HepG2 (cell line): ENCODE measurements around the gene PLEKHG2. TPM values are rescaled to one million over a fixed set of nuclear protein-coding genes. Genes with fewer than 3 reads are reported as not detected.
A peak's percentile ranks its signal among the peaks of the same experiment; 100 is the strongest.

Experiments used
- CHD2 ChIP-seq: IDR thresholded peaks from 2 replicates; pipeline ENCODE4 v1.6.1; 2011; ENCODE audit warnings: low read depth, low read length, improper control_type of control experiment
- DNMT3B ChIP-seq: conservative IDR thresholded peaks from 2 replicates; pipeline ENCODE4 v1.6.1; 2016; ENCODE audit warnings: missing biosample characterization, control low read depth
- ETV5 ChIP-seq: IDR thresholded peaks from 2 replicates; pipeline ENCODE4 v1.6.1; 2018; ENCODE audit warnings: missing biosample characterization, missing genetic modification reagents, inconsistent platforms, borderline replicate concordance
- FOXO1 ChIP-seq: sonication (generic); formaldehyde crosslinking; IDR thresholded peaks from 2 replicates; pipeline ENCODE4 v1.4.0; 2020; ENCODE audit warnings: missing genetic modification reagents
- GABPA ChIP-seq, 2 experiments: IDR thresholded peaks; 2 replicates each; pipeline ENCODE4 v1.6.1; 2011 to 2016; ENCODE audit warnings: low read depth in 2 of 2, low read length in 1 of 2, missing biosample characterization in 1 of 2, missing genetic modification characterization in 1 of 2
- HOXD1 ChIP-seq: sonication (generic); formaldehyde crosslinking; IDR thresholded peaks from 2 replicates; pipeline ENCODE4 v1.5.0; 2020; ENCODE audit warnings: missing genetic modification reagents
- JARID2 ChIP-seq: sonication (generic); formaldehyde crosslinking; IDR thresholded peaks from 2 replicates; pipeline ENCODE4 v1.8.1; 2023; ENCODE audit warnings: missing genetic modification reagents, inconsistent platforms; ENCODE audit not compliant: insufficient replicate concordance
- KLF15 ChIP-seq: sonication (generic); formaldehyde crosslinking; IDR thresholded peaks from 2 replicates; pipeline ENCODE4 v1.8.1; 2023; ENCODE audit warnings: borderline replicate concordance, mild to moderate bottlenecking, inconsistent platforms, missing genetic modification reagents, mixed read lengths
- MED8 ChIP-seq: sonication (generic); formaldehyde crosslinking; IDR thresholded peaks from 2 replicates; pipeline ENCODE4 v1.8.1; 2023; ENCODE audit warnings: mild to moderate bottlenecking, missing genetic modification reagents; ENCODE audit not compliant: insufficient replicate concordance
- PCBP2 ChIP-seq: fragments of 200-400 bp; formaldehyde crosslinking; optimal IDR thresholded peaks from 2 replicates; pipeline ENCODE3; 2018; ENCODE audit warnings: low read length, low read depth; ENCODE audit not compliant: poor library complexity, severe bottlenecking
- RELA ChIP-seq: sonication (generic); formaldehyde crosslinking; IDR thresholded peaks from 2 replicates; pipeline ENCODE4 v1.4.0; 2020; ENCODE audit warnings: missing genetic modification reagents
- REXO4 ChIP-seq: sonication (generic); formaldehyde crosslinking; IDR thresholded peaks from 2 replicates; pipeline ENCODE4 v1.8.0; 2022; ENCODE audit warnings: missing genetic modification reagents, mild to moderate bottlenecking, borderline replicate concordance
- TGIF2 ChIP-seq: IDR thresholded peaks from 2 replicates; pipeline ENCODE4 v1.6.1; 2016; ENCODE audit warnings: control low read depth, missing compliant biosample characterization
- ZNF678 ChIP-seq: sonication (generic); formaldehyde crosslinking; IDR thresholded peaks from 2 replicates; pipeline ENCODE4 v1.4.0; 2020; ENCODE audit warnings: mild to moderate bottlenecking, missing genetic modification reagents
- ZNF782 ChIP-seq: sonication (generic); formaldehyde crosslinking; IDR thresholded peaks from 2 replicates; pipeline ENCODE4 v1.4.0; 2020; ENCODE audit warnings: missing genetic modification reagents, mild to moderate bottlenecking, borderline replicate concordance
- polyA plus RNA-seq, 8 experiments: library from polyadenylated mRNA; depleted of rRNA in 3 of 8; stranded (reverse) in 7 of 8; unstranded in 1 of 8; fragments of >200 nt; fragmentation: Illumina TruSeq in 4 of 8; extraction: Trizol in 4 of 8; gene quantifications; 2 replicates each; pipeline versions ENCODE4 v1.2.1 to v1.2.3, GENCODE V29; 2011 to 2016; ENCODE audit warnings: low read depth in 4 of 8, missing spikeins in 1 of 8, mixed read lengths in 1 of 8; ENCODE audit not compliant: insufficient read depth in 1 of 8
- total RNA-seq, 5 experiments: library from RNA; depleted of rRNA; stranded (reverse); fragments of >200 nt; fragmentation: Illumina TruSeq; extraction: Trizol; gene quantifications; 2 replicates each; pipeline ENCODE4 v1.2.3, GENCODE V29; 2016; ENCODE audit warnings: low read depth in 1 of 5
- TF ChIP-seq, protein P1 (sequence below): IDR thresholded peaks from 2 replicates; pipeline ENCODE4 v1.6.1; 2016; ENCODE audit warnings: mild to moderate bottlenecking
- TF ChIP-seq, protein P2 (sequence below): IDR thresholded peaks from 2 replicates; pipeline ENCODE4 v1.6.1; 2016; ENCODE audit warnings: control low read depth
- TF ChIP-seq, protein P3 (sequence below): sonication (generic); formaldehyde crosslinking; IDR thresholded peaks from 2 replicates; pipeline ENCODE4 v1.9.0; 2021; ENCODE audit warnings: missing genetic modification reagents, borderline replicate concordance
- TF ChIP-seq, protein P4 (sequence below): sonication (generic); formaldehyde crosslinking; IDR thresholded peaks from 2 replicates; pipeline ENCODE4 v1.8.0; 2022; ENCODE audit warnings: missing genetic modification reagents, mild to moderate bottlenecking, moderate library complexity, borderline replicate concordance
- TF ChIP-seq, protein P5 (sequence below): sonication (generic); formaldehyde crosslinking; IDR thresholded peaks from 2 replicates; pipeline ENCODE4 v1.5.0; 2020; ENCODE audit warnings: mild to moderate bottlenecking, missing genetic modification reagents

PLEKHG2 gene
- total and polyA plus RNA-seq, 2 of the 13 experiments (the other 11 are each of a cell fraction or from before 2014, with no cell fraction given): 3.6 to 6.8 TPM

DNA sequence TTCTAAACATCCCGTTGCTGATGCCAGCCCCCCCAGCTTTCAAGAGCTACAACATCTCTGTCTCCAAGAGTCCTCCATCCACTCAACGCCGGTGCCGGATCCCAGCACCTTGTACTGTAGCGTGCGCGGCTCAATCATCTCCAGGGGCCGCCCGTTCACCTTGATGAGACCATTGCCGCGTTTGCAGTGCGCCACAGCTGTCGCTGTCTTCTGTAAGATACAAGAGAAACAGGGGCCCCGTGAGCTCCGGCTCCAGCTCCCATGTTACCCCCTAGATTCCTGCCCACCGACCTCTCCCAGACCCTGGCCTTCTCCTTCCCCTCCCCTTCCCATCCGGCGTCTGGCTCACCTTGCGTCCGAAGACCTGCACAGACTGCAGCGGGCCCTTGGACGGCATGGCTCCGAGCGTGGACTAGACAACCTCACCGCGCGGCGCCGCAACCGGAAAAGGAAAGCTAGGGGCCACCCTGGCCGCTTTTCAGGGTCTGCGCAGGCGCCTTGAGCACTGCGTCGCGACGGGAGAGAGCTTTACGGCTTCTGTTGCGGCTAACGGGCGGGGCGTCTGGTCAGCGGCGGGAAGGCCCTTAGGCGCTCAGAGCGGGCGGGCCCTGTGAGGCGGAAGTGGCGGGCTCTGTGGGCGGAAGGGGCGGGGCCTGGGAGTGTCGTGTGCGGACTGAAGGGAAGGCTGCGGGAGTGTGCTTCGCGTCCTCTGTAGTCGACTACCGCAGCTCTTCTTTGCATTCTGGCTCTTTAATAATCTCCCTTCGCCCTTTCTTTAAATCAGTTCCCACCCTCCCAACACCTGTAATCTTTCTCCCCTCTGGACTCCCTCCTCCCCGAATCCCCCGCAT, 23.3 kb downstream of the PLEKHG2 start, which contains the start of gene RPS16 (continued):
- TF ChIP-seq, protein P1, sequence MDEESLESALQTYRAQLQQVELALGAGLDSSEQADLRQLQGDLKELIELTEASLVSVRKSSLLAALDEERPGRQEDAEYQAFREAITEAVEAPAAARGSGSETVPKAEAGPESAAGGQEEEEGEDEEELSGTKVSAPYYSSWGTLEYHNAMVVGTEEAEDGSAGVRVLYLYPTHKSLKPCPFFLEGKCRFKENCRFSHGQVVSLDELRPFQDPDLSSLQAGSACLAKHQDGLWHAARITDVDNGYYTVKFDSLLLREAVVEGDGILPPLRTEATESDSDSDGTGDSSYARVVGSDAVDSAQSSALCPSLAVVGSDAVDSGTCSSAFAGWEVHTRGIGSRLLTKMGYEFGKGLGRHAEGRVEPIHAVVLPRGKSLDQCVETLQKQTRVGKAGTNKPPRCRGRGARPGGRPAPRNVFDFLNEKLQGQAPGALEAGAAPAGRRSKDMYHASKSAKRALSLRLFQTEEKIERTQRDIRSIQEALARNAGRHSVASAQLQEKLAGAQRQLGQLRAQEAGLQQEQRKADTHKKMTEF (CRISPR knock-in tag): peak; percentile 91
- TF ChIP-seq, protein P2, sequence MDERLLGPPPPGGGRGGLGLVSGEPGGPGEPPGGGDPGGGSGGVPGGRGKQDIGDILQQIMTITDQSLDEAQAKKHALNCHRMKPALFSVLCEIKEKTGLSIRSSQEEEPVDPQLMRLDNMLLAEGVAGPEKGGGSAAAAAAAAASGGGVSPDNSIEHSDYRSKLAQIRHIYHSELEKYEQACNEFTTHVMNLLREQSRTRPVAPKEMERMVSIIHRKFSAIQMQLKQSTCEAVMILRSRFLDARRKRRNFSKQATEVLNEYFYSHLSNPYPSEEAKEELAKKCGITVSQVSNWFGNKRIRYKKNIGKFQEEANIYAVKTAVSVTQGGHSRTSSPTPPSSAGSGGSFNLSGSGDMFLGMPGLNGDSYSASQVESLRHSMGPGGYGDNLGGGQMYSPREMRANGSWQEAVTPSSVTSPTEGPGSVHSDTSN (CRISPR knock-in tag): no peak
- no peak for TF ChIP-seq PCBP2
- TF ChIP-seq KLF15 (CRISPR knock-in tag): peak; percentile 55; the same call in 1 of the 2 replicates
- no peak for TF ChIP-seq CHD2
- TF ChIP-seq DNMT3B (CRISPR knock-in tag): no peak
- TF ChIP-seq, protein P3, sequence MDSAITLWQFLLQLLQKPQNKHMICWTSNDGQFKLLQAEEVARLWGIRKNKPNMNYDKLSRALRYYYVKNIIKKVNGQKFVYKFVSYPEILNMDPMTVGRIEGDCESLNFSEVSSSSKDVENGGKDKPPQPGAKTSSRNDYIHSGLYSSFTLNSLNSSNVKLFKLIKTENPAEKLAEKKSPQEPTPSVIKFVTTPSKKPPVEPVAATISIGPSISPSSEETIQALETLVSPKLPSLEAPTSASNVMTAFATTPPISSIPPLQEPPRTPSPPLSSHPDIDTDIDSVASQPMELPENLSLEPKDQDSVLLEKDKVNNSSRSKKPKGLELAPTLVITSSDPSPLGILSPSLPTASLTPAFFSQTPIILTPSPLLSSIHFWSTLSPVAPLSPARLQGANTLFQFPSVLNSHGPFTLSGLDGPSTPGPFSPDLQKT (CRISPR knock-in tag): peak; percentile 90; the same call in 1 of the 2 replicates
- peak; percentile 85 for TF ChIP-seq GABPA (IDR thresholded peaks at IDR 0.05; ENCODE audit: low read depth, low read length)
- TF ChIP-seq GABPA (CRISPR knock-in tag; IDR thresholded peaks at IDR 0.05; ENCODE audit: low read depth): peak; percentile 98
- TF ChIP-seq ETV5 (CRISPR knock-in tag): peak; percentile 91
- TF ChIP-seq, protein P4, sequence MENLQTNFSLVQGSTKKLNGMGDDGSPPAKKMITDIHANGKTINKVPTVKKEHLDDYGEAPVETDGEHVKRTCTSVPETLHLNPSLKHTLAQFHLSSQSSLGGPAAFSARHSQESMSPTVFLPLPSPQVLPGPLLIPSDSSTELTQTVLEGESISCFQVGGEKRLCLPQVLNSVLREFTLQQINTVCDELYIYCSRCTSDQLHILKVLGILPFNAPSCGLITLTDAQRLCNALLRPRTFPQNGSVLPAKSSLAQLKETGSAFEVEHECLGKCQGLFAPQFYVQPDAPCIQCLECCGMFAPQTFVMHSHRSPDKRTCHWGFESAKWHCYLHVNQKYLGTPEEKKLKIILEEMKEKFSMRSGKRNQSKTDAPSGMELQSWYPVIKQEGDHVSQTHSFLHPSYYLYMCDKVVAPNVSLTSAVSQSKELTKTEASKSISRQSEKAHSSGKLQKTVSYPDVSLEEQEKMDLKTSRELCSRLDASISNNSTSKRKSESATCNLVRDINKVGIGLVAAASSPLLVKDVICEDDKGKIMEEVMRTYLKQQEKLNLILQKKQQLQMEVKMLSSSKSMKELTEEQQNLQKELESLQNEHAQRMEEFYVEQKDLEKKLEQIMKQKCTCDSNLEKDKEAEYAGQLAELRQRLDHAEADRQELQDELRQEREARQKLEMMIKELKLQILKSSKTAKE (CRISPR knock-in tag): peak; percentile 73; the same call in 1 of the 2 replicates
- no peak; the same call in 1 of the 2 replicates for TF ChIP-seq RELA (CRISPR knock-in tag)
- TF ChIP-seq FOXO1 (CRISPR knock-in tag): peak; percentile 61
- 0 out of 2 replicates have a peak, but pooled peaks have one; percentile 46 for TF ChIP-seq HOXD1 (CRISPR knock-in tag)
- TF ChIP-seq, protein P5, sequence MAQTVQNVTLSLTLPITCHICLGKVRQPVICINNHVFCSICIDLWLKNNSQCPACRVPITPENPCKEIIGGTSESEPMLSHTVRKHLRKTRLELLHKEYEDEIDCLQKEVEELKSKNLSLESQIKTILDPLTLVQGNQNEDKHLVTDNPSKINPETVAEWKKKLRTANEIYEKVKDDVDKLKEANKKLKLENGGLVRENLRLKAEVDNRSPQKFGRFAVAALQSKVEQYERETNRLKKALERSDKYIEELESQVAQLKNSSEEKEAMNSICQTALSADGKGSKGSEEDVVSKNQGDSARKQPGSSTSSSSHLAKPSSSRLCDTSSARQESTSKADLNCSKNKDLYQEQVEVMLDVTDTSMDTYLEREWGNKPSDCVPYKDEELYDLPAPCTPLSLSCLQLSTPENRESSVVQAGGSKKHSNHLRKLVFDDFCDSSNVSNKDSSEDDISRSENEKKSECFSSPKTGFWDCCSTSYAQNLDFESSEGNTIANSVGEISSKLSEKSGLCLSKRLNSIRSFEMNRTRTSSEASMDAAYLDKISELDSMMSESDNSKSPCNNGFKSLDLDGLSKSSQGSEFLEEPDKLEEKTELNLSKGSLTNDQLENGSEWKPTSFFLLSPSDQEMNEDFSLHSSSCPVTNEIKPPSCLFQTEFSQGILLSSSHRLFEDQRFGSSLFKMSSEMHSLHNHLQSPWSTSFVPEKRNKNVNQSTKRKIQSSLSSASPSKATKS: 0 out of 2 replicates have a peak, but pooled peaks have one; percentile 48
- TF ChIP-seq JARID2: no peak
- no peak for TF ChIP-seq ZNF678 (CRISPR knock-in tag)
- no peak for TF ChIP-seq REXO4 (CRISPR knock-in tag)
- TF ChIP-seq ZNF782 (CRISPR knock-in tag): peak; percentile 86; the same call in 1 of the 2 replicates
- peak; percentile 24; the same call in 1 of the 2 replicates for TF ChIP-seq TGIF2 (CRISPR knock-in tag)
- peak; percentile 68 for TF ChIP-seq MED8
